T follicular helper cell (primary cell): ENCODE data around the gene SLC30A3.
A peak's percentile ranks its signal among the peaks of the same experiment; 100 is the strongest.
"Not testable (repeated sequence)": the region's sequence is repeated elsewhere in the genome, so short reads cannot be mapped to it uniquely, and the experiment has no call there.

ENCODE experiments used
- DNase-seq: peaks from one replicate; pipeline ENCODE4 v3.0.0-alpha.2; 2020; ENCODE audit warnings: low read depth
- total RNA-seq, 2 experiments: gene quantifications; one replicate each; lab custom pipeline; 2026; lab: John Stamatoyannopoulos, UW

SLC30A3 gene
- total RNA-seq, result 0 to 0.26 reads per million in 2 experiments

DNA sequence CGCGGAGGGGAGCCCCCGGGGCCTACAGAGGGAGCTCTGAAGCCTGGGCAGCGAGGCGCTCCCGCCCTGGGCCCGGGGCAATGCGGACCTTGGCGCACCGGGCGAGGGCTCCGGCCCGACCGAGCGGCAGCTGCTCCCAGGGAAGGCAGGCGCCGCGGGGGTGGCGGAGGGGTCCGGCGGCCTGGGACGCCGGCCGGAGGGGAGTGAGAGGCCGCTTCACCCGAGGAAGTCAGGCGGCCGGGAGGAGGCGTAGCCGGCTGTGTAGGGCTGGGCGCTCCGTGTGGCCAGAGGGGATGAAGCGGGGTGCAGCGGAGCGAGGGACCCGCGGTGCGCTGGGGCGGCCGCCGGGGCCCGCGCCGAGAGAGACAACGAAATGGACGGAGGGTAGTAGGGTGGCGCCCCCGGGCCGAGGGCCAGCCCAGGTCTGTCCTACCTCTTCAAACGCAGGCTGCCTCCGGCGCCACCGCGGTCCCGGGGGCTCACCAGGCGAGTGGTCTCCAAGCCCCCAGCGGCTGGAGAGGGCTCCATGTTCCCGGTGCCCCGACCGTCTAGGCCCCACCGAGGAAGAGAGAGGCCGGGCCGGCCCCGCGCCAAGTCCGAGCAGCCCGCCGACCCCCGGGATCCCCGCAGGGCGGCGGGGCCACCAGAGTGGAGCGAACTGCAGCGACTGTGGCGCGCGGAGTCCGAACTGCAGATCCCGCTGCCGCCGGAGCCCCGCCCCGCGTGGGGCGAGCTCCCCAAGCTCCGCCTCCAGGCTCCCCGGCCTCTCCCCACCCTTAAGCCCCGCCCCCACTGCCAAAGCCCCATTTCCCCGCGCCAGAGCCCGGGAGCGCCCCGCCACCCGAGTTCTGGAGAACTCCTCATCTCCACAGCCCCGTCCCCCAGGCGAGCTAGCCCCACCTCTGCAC is at the start of gene SLC30A3:
SLC30A3 (minus strand) TSS at position 669 of the 908 bp plus-strand sequence; CDS start at position 528, 141 bp downstream.
- DNase-seq, result peak; percentile 53

DNA sequence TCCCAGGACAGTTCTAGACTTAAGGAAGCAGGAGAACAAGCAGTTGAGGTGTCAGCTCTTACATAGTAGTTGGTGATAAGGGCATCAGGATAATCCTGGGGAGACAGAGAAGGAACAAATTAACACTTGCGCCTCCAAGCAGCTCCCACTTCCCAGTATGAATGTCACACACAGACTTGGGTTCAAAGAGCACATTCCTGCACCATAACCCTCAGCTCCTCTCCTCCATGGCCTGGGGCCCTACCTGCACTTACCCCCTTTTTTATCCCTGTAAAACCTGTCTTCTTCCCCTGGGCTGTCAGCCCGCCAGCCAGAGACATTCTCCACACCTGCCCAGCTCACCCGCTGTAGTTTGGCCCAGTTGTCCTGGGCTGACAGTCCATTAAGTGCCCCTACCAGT is 49.3 kb upstream of the SLC30A3 start:
- DNase-seq, result no peak

GRCh38 chr2:27309651-27310050 is 46.8 kb upstream of the SLC30A3 start:
- no peak for DNase-seq

- no peak for DNase-seq
These were observed 45.6 kb upstream of the SLC30A3 start, which contains the start of gene UCN for GRCh38 chr2:27308359-27308881. UCN (minus strand) TSS chr2:27308445; CDS start chr2:27307895, 550 bp downstream.

GRCh38 chr2:27307545-27308358 is 44.9 kb upstream of the SLC30A3 start:
- DNase-seq, result no peak

- no peak for DNase-seq
These were observed 44.4 kb upstream of the SLC30A3 start for GRCh38 chr2:27307287-27307544.

- no peak for DNase-seq
These were observed 43.9 kb upstream of the SLC30A3 start for GRCh38 chr2:27306573-27307286.

GRCh38 chr2:27306136-27306535 is 43.3 kb upstream of the SLC30A3 start:
- no peak for DNase-seq

DNA sequence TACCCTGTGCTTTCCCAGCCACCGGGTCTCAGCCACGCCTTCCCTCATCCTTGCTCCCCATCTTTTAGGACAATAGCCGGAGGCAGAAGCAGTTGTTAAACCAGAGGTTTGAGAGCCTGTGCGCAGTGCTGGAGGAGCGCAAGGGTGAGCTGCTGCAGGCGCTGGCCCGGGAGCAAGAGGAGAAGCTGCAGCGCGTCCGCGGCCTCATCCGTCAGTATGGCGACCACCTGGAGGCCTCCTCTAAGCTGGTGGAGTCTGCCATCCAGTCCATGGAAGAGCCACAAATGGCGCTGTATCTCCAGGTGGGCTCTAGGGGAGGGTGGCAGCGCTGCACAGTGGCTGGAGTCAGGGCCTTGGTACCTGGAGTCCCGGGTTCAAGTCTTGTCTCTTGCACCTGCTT is 42.7 kb upstream of the SLC30A3 start:
- DNase-seq, result no peak

DNA sequence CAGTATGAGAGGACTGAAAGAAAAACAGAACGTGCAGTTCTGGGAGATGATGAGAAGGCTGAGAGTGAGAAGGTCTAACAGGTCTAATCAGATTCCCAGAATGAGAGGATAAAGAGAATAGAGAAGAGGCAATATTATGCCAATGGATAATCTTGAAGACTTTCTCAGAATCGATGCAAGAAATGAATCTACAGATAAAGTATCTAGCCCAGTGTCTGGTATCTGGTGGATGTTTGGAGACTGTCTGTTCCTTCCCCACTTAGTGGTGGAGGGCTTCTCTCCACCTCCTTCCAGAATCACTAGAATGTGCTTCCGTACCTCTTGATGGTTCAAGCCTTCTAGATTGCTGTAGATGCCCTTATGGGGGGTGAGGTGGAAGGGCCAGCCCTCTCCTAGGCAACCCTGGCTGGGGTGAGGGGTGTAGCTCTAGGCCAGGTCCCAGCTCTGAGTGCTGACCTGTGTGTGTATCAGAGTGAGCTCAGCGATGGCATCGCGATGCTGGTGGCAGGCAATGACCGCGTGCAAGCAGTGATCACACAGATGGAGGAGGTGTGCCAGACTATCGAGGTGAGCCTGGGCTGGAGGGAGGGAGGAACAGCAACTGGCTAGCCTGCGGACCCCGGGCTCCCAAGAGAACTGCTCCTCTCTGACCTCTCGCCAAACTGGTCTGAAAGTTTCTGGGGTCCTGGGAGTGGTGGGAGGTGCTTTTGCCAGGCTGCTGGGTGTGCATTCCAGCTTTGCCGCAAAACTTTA is 41.8 kb upstream of the SLC30A3 start:
- no peak for DNase-seq

- peak; percentile 36 for DNase-seq
These were observed 40.5 kb upstream of the SLC30A3 start for GRCh38 chr2:27303093-27304025.

DNA sequence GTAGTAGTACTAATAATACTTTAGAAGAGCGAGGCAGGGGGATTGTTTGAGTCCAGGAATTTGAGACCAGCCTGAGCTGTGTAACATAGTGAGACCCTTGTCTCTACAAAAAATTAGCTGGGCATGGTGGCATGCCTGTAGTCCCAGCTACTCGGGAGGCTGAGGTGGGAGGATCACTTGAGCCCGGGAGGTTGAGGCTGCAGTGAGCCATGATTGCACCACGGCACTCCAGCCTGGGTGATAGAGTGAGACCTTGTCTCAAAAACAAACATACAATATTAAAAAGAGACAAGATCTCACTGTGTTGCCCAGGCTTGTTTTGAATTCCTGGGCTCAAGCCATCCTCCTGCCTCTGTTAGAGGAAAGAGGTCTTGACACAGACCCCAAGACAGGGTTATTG is 37.8 kb upstream of the SLC30A3 start:
- not testable (repeated sequence) for DNase-seq

GRCh38 chr2:27298391-27299080 is 35.7 kb upstream of the SLC30A3 start:
- no peak for DNase-seq

GRCh38 chr2:27297195-27297594 is 34.3 kb upstream of the SLC30A3 start:
- DNase-seq, result no peak

GRCh38 chr2:27296481-27296880 is 33.6 kb upstream of the SLC30A3 start:
- DNase-seq, result no peak

- no peak for DNase-seq
These were observed 32.1 kb upstream of the SLC30A3 start for GRCh38 chr2:27294928-27295327.

GRCh38 chr2:27291865-27292264 is 29.0 kb upstream of the SLC30A3 start:
- no peak for DNase-seq

DNA sequence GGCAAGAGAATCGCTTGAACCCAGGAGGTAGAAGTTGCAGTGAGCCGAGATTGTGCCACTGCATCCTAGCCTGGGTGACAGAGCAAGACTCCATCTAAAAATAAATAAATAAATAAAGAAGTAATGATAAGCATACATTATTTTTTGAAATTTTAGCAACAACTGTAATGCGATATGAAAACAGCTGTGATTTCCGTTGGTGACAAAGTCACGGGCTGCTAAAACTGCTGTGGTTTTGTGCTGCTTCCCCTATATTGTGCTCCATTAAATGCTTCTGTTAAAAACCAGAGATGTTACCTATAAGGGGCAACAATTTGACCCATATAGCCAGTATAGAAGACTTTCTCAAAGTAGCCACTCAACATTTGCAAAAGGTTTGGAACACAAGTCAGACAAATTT is 27.7 kb upstream of the SLC30A3 start:
- no peak for DNase-seq

DNA sequence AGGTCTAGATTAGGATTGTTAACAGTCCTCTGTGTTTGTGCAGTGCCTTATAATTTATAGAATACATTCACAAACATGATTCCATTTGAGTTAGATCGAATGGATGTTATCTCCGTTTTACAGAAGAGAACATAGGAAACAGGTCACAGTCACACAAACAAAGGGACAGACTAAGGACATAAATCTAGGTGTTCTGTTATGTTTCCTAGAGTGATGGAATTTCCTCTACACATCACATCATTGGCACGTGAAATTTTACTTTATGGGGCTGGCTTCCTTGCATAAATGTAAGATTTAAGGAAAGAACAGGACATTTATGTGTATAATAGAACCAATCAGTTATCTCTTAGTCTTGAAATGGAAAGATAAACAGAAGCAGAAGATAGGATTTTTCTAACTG is 25.8 kb upstream of the SLC30A3 start:
- no peak for DNase-seq

- no peak for DNase-seq
These were observed 22.6 kb upstream of the SLC30A3 start for GRCh38 chr2:27285481-27285880.
